Measurements from ENCODE around the gene BOC.
A peak's percentile ranks its signal among the peaks of the same experiment; 100 is the strongest.

The BOC gene

GRCh38 chr3:113270068-113270467 lies 58.7 kb downstream of the BOC start:
- DNase-seq (ENCODE audit: low read depth), result no peak

GRCh38 chr3:113270786-113271185 lies 59.4 kb downstream of the BOC start:
- no peak for DNase-seq (ENCODE audit: low read depth)

- no peak for DNase-seq (ENCODE audit: low read depth)
These were observed 59.8 kb downstream of the BOC start for GRCh38 chr3:113271189-113271588.

GRCh38 chr3:113271594-113272384 lies 60.4 kb downstream of the BOC start:
- DNase-seq (ENCODE audit: low read depth), result no peak

GRCh38 chr3:113272385-113272779 lies 61.0 kb downstream of the BOC start:
- no peak for DNase-seq (ENCODE audit: low read depth)

- no peak for DNase-seq (ENCODE audit: low read depth)
These were observed 61.7 kb downstream of the BOC start for GRCh38 chr3:113273011-113273410.

GRCh38 chr3:113273604-113274378 lies 62.4 kb downstream of the BOC start:
- DNase-seq (ENCODE audit: low read depth), result no peak

GRCh38 chr3:113274425-113275257 lies 63.3 kb downstream of the BOC start:
- no peak for DNase-seq (ENCODE audit: low read depth)

GRCh38 chr3:113275258-113275556 lies 63.9 kb downstream of the BOC start:
- no peak for DNase-seq (ENCODE audit: low read depth)

GRCh38 chr3:113275583-113275928 lies 64.2 kb downstream of the BOC start:
- DNase-seq (ENCODE audit: low read depth), result no peak

GRCh38 chr3:113275929-113276750 lies 64.8 kb downstream of the BOC start:
- DNase-seq (ENCODE audit: low read depth), result peak; percentile 62

- DNase-seq (ENCODE audit: low read depth), result no peak
These were observed 65.4 kb downstream of the BOC start for GRCh38 chr3:113276751-113277080.

GRCh38 chr3:113277414-113277813 lies 66.1 kb downstream of the BOC start:
- no peak for DNase-seq (ENCODE audit: low read depth)

GRCh38 chr3:113277941-113278598 lies 66.7 kb downstream of the BOC start:
- no peak for DNase-seq (ENCODE audit: low read depth)

- no peak for DNase-seq (ENCODE audit: low read depth)
These were observed 67.2 kb downstream of the BOC start for GRCh38 chr3:113278599-113278955.

GRCh38 chr3:113279686-113280085 lies 68.3 kb downstream of the BOC start:
- no peak for DNase-seq (ENCODE audit: low read depth)

GRCh38 chr3:113283306-113283705 lies 71.9 kb downstream of the BOC start:
- DNase-seq (ENCODE audit: low read depth), result no peak

- DNase-seq (ENCODE audit: low read depth), result no peak
These were observed 73.2 kb downstream of the BOC start for GRCh38 chr3:113284453-113285050.

GRCh38 chr3:113285226-113285625 lies 73.9 kb downstream of the BOC start:
- DNase-seq (ENCODE audit: low read depth), result no peak

- no peak for DNase-seq (ENCODE audit: low read depth)
These were observed 74.4 kb downstream of the BOC start for GRCh38 chr3:113285741-113286140.

GRCh38 chr3:113286524-113286923 lies 75.2 kb downstream of the BOC start:
- DNase-seq (ENCODE audit: low read depth), result no peak

Data from fibroblast of the conjunctiva (primary cell).